K562 (cell line): ENCODE data around the gene ABCA4. TPM values are rescaled to one million over a fixed set of nuclear protein-coding genes. Genes with fewer than 3 reads are reported as not detected.

Source experiments
- CHD1 ChIP-seq: fragments of 200-600 bp; sonication (generic); IDR thresholded peaks from one replicate; pipeline ENCODE4 v1.6.1; 2012; ENCODE audit warnings: mild to moderate bottlenecking, moderate library complexity, low read length, inconsistent platforms
- GATAD2A ChIP-seq: fragments of 450-650 bp; IDR thresholded peaks from 2 replicates; pipeline ENCODE4 v1.6.1; 2017
- KLF13 ChIP-seq: fragments of 450-650 bp; IDR thresholded peaks from 2 replicates; pipeline ENCODE4 v1.6.1; 2016; ENCODE audit warnings: missing genetic modification characterization, low read depth, mild to moderate bottlenecking, missing compliant biosample characterization, moderate library complexity, borderline replicate concordance
- TCF3 ChIP-seq: sonication (generic); formaldehyde crosslinking; IDR thresholded peaks from 2 replicates; pipeline ENCODE4 v1.4.0; 2020; ENCODE audit warnings: mild to moderate bottlenecking, missing genetic modification reagents
- TGIF2 ChIP-seq: sonication (generic); formaldehyde crosslinking; IDR thresholded peaks from 2 replicates; pipeline ENCODE4 v1.8.1; 2022; ENCODE audit warnings: mild to moderate bottlenecking, missing genetic modification reagents, moderate library complexity
- THRA ChIP-seq: fragments of 450-650 bp; IDR thresholded peaks from 2 replicates; pipeline ENCODE4 v1.6.1; 2017; ENCODE audit warnings: mild to moderate bottlenecking, moderate library complexity
- ZBTB5 ChIP-seq: fragments of 450-650 bp; IDR thresholded peaks from 2 replicates; pipeline ENCODE4 v1.6.1; 2017; ENCODE audit warnings: antibody characterized with exemption
- ZNF639 ChIP-seq, 2 experiments: fragments of 200-800 bp in 1 of 2; sonication (Bioruptor generic) in 1 of 2; sonication (generic) in 1 of 2; formaldehyde crosslinking in 1 of 2; IDR thresholded peaks in 1 of 2; conservative IDR thresholded peaks in 1 of 2; 2 replicates each; pipeline versions ENCODE4 v1.5.0 to v1.6.1; 2016 to 2020; ENCODE audit warnings: missing compliant biosample characterization in 1 of 2, missing genetic modification characterization in 1 of 2, missing genetic modification reagents in 1 of 2
- polyA plus RNA-seq, 8 experiments: library from polyadenylated mRNA; depleted of rRNA in 4 of 8; stranded (reverse) in 5 of 8; unstranded in 3 of 8; fragments of >200 nt; fragmentation: Nextera tagmentation in 2 of 8; fragmentation: Illumina TruSeq in 1 of 8; extraction: Ambion mirVana in 2 of 8; extraction: Trizol in 1 of 8; gene quantifications; 2 replicates each; pipeline versions ENCODE4 v1.2.1 to v1.2.3, GENCODE V29; 2011 to 2014; ENCODE audit warnings: inconsistent platforms in 1 of 8, missing spikeins in 1 of 8
- total RNA-seq, 7 experiments: library from RNA; depleted of rRNA in 6 of 7; stranded (reverse); fragments of >200 nt in 6 of 7; fragmentation: Illumina TruSeq in 2 of 7; extraction: Trizol in 2 of 7; gene quantifications; 2 replicates each; pipeline versions ENCODE4 v1.2.1 to v1.2.3, GENCODE V29; 2011 to 2021; ENCODE audit warnings: low replicate concordance in 1 of 7
- TF ChIP-seq, protein P1 (sequence below): fragments of 450-650 bp; IDR thresholded peaks from 2 replicates; pipeline ENCODE4 v1.6.1; 2016
- TF ChIP-seq, protein P2 (sequence below): fragments of 450-650 bp; IDR thresholded peaks from 2 replicates; pipeline ENCODE4 v1.7.1; 2018; ENCODE audit warnings: mild to moderate bottlenecking, low read depth; ENCODE audit not compliant: partially characterized antibody

Gene ABCA4
- total and polyA plus RNA-seq, 9 of the 15 experiments (the other 6 are each of a cell fraction or from before 2014, with no cell fraction given) = 0.01 to 0.04 TPM; not detected in 7

DNA sequence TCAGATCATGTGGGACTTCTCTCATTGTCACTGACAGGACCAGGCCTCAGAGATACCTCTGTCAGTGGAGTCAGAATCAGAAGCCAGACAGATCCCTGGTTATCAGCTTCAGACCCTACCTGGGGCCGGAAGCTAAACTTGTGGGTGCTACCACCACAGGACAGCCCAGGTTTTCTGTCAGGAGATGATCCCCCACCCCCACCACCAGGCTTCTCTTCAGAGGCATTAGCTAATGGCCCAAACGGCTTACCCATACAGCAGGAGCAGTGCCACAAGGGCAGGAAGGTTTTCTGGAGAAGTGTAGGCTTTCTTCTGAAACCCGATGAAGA lies 105.5 kb downstream of the ABCA4 start (continued):
- TF ChIP-seq, protein P1, sequence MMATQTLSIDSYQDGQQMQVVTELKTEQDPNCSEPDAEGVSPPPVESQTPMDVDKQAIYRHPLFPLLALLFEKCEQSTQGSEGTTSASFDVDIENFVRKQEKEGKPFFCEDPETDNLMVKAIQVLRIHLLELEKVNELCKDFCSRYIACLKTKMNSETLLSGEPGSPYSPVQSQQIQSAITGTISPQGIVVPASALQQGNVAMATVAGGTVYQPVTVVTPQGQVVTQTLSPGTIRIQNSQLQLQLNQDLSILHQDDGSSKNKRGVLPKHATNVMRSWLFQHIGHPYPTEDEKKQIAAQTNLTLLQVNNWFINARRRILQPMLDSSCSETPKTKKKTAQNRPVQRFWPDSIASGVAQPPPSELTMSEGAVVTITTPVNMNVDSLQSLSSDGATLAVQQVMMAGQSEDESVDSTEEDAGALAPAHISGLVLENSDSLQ = 0 out of 2 replicates have a peak, but pooled peaks have one; percentile 3
- TF ChIP-seq, protein P2, sequence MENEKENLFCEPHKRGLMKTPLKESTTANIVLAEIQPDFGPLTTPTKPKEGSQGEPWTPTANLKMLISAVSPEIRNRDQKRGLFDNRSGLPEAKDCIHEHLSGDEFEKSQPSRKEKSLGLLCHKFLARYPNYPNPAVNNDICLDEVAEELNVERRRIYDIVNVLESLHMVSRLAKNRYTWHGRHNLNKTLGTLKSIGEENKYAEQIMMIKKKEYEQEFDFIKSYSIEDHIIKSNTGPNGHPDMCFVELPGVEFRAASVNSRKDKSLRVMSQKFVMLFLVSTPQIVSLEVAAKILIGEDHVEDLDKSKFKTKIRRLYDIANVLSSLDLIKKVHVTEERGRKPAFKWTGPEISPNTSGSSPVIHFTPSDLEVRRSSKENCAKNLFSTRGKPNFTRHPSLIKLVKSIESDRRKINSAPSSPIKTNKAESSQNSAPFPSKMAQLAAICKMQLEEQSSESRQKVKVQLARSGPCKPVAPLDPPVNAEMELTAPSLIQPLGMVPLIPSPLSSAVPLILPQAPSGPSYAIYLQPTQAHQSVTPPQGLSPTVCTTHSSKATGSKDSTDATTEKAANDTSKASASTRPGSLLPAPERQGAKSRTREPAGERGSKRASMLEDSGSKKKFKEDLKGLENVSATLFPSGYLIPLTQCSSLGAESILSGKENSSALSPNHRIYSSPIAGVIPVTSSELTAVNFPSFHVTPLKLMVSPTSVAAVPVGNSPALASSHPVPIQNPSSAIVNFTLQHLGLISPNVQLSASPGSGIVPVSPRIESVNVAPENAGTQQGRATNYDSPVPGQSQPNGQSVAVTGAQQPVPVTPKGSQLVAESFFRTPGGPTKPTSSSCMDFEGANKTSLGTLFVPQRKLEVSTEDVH = no peak
- TF ChIP-seq CHD1 (no peak), KLF13 (tag) (no peak), TCF3 (no peak), GATAD2A (no peak), ZBTB5 (no peak), TGIF2 (no peak), ZNF639 (CRISPR knock-in tag; conservative IDR thresholded peaks at IDR 0.05 in 1 of 2, IDR thresholded peaks at IDR 0.05 in 1 of 2) (no peak), THRA (0 out of 2 replicates have a peak, but pooled peaks have one; percentile 38)
